Fibroblast of gingiva (primary cell): ENCODE measurements around the gene ARVCF.

Experiments used
- DNase-seq: peaks from one replicate; pipeline ENCODE4 v3.0.0-alpha.2; 2011; ENCODE audit warnings: low read depth

The ARVCF gene

DNA sequence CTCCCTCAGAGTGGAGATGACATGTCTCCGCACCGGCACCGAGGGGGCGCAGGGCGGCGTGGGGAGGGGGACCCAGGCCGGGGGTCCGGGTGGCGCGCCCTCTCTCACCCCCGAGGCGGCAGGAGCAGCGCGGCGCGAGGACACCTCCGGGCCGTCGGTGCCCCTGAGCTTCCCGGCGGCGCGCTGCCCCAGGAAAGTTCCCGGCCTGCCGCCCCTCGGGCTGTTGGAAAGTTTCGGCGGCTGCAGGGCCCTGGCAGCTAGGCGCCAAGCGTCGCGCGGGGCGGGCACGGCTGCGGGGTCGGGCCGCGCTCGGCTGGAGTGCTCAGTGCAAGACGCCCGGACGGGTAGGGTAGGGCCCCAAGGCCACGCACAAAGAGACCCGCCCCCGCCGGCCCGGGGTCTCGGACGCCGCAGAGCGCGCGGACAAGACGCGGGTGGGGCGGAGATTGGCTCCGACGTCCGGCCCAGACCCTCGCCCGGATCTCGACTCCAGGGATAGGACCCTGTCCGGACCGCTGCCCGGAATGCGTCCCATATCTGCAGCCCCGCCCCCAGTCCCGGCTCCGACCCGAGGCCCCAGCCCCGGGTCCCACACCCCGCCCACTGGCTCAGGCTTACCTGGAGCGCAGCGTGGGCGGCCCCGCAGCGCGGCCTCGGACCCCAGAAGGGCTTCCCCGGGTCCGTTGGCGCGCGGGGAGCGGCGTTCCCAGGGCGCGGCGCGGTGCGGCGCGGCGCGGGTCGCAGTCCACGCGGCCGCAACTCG, 471 bp downstream of the ARVCF start:
- DNase-seq: no peak

DNA sequence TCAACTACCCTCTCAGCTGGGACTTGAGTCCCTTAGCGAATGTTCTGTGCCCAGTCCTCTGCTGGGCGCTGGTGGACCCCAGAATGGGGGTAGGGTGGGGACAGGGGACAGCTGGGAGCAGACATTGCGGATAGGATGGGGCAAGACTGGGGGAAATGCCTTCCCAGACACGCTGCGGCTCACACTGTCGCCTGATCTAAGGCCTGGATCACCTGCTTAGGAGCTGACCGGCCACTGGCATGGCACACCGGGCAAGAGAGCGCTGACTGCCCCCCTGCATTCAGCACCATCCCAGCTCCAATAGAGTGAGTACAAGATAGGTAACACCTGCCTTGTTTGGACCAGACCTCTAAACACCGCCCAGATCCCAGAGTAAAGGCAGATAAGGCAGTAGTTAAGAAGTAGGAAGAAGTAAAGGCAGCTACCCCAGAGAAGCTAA, 1.4 kb downstream of the ARVCF start:
- DNase-seq: no peak

DNA sequence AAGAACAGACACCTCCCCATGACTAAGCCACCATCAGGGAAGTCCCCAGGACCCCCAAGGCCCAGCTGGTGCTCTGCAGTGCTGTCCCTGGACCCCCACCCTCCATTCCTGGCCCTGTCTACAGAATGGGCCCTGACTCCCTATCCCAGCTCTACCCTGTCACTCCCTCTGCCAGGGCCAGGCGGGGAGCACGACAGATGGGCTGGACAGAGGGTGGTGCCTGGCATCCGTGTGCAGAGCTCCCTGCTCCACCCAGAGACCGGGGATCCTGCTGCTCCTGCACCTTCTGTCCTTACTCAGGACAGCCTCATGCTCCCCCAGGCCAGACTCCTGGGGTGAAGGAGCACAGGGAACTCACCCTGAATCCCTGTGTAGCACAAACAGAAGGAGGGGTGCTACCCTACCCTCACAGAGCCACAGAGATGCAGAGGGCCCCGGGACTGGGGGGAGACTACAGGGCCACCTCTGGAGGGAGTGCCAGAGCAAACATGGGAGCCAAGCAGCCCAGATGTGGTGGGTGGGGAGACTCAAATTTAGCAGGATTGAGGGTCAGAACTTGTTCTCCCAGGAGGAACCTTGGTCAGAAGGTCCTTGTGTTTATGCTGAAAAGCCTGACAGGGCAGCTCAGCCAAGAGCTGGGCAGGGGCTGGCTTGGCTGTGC, 2.0 kb downstream of the ARVCF start:
- DNase-seq: no peak

DNA sequence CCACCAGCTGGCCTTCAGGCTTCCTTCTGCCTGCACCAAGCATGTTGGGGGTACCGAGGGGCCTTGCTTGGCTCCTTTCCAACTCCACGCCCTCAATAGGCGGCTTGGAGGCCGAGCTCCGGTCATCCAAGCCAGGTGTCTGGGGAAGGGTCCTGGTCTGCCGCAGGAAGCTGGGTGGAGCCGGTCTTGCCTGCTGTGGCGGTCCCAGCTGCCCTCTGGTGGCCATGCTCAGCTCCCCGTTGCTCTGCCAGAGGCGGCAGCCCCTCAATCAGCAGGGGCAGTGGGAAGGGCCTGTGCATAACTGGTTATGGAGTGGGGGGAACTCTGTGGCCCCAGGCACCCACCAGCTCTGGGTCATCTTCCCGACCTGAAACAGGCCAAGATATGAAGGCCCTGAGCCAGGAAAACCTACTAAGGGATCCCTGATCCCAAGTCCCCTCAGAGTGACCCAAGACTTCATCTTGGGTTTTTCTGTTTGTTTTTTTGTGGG, 3.2 kb downstream of the ARVCF start:
- DNase-seq: peak; percentile 46

DNA sequence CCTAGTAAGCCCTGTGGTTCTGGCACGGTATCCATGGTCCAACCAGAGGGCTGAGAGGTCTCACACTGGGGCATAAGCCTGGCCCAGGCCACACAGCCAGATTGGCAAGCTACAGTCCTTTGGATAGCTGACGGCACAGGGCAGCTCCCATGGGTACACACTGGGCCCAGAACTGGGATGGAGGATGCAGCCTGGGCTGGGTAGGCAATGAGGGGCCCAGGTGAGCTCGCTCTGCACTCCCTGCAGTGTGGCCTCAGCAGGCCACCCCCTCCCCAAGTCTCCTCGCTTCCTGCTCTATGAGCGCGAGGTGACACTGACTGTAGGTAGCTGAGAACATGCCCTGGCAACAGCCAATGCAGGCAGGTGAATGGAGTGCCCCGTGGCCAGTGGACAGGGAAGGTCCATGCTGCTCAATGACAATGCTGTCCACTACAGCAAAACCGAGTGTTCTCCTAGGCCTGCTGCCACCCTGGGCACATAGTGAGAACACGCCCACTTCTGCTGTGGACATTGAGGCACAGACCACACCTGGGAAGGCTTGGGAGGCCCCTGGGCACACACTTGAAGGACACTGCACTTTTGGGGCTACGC, 3.8 kb downstream of the ARVCF start:
- no peak for DNase-seq

DNA sequence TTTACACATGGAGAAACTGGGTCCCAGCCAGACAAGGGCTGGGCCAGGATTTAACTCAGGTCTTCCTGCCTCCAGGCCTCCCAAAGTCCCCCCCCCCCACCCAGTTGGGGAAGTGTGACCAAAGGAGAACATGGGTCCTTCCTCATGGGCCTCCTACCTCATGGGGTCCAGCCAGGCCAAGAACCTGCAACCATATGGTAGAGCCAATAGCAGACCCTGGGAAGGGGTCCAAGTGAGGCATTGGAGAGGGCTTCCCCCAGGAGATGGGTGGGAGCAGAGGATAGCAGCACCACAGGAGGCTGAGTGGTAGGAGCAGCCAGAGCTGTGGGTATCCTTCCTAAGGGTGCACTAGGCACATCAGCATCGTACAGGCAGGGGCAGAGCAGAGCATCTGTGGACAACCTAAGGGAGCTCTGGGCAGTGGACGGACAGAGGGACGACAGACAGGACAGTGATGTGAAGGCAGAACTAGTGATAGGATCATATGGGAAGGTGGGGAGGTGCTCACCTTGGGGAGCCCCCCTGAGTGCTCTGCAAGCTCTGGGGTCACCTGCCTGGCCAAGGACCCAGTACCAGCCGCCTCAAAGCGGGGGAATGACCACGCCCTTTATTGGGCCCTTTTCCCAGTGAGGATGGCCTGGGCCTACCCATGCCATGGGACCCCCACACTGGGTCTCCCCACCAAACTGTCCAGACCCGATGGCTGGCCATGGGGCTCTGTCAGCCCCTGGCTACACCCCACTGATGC, 4.5 kb downstream of the ARVCF start:
- DNase-seq: no peak

DNA sequence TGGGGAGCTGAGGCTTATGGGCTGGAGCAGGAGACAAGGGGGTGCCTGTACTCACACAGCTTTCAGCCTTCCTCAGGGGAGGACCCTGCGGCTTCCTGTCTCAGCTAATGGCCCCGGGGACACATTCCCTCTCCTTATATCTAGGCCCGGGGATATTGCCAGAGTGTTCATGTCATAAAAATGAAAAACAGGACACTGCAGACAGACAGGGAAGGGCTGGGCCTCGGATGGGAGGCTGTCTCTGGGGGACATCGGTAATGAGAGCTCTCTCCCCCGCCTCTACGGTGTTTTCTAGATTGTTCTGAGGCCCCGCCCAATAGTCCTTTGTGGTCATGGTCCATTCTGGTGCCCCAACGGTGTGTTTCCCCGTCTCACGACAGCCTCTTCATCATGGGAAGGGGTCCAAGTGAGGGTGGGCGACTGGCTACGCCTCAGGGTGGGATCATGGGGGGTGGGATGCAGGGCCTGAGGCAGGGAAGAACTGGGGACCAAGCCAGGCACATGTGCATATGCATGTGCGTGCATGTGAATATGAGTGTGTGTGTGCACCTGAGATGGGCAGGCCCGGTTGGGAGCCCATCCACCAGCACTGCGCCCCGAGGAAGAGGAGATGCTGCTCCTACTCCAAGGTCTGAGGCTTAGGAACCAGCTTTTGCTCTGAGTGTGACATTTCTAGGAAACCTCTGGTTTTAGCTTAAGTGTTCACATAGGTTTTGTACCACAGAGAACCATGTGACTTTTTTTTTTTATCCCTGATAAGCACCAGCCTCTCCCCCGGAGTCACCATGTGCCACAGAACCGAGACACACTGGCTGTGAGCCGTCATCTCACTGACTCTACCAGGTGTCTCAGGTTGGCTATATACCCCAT, 5.3 kb downstream of the ARVCF start:
- DNase-seq: no peak

DNA sequence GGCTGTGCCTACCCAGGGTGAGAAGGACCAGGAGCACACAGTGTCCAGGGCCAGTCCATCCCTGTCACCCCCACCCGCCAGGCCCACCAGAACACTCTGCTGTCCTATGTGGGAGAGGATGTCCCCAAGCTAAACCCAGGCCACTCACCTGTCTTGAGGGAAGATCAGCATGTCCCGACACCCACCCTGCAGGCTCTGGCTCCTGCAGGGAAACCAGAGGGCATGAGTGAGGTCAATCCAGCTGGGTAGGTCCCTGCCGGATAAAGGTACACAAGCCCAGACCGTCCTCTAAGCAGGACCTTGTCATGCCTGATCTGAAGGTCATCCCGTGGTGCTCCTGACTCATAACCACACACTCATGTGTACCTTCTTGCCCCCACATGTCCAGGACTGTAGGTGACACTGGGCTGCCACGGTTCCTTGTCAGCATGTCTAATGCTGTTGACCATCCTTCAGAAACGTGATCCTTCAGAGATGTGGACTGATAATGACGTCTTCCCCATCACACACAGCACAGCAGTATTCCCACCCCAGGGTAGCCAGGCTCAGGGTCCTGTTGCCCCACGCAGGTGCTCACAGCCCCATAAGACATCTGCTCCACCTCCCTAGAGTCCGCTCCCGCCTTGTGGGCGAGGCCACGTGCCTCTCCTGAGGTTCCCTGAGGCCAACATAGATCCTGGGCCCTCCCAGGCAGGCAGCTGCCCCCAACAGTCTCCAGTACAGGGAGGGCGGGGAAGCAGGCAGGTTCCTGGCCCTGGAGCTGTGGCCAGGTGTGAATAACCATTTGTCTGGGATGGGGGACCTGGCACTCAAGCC, 6.1 kb downstream of the ARVCF start:
- DNase-seq: no peak

DNA sequence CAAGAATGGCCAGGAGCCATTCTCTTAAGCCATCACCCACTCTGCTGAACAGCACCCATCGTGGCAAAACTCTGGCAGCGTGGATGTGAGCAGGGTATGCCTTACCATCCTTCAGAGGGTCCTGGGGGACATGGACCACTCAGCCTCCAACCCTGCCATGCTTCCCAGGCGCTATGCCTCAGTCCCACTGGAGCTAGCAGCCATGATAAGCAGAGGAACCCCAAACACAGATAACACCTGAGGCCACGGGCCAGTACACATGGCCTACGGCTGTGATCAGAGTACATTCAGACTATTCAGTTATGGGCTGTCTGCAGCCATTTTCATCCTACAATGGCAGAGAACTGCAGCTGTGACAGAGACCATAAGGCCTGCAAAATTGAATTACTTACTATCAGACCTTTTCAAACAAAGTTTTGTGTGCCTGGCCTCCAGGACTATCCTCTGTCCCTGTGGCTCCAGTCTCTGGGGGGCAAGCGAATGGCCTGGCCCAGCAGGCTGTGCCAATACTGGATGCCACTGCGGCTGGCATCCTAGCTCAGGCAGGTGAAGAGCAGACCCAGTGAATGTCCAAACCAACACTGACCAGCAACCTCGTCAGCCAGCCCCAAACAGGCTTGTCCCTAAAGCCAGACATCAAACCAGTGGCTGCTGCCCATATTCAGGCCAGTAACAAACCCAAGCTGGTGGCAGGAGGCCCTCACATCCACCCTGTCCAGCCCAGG, 6.9 kb downstream of the ARVCF start:
- DNase-seq: no peak

DNA sequence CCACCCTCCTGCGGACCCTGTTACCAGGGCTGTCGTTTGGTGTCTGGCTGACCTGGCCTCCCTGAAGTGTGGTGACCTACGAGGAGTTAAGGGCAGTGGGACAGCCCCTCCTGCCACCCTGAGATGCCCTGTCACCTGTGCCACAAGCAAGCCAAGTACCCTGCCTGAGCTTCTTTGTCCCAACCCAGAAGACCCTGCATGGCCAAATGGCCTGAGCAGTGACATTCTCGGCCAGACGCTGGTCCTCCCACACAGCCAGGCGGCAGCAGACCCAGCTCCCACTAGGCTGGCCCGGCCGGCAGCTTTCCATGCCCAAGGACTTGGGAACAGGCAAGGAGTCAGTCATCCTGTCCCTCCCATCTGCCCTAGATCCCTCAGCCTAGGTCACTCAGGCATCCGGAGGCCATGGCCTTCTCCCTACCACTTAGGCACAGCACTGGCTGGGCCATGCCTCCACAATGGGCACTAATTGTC, 7.6 kb downstream of the ARVCF start:
- no peak for DNase-seq

DNA sequence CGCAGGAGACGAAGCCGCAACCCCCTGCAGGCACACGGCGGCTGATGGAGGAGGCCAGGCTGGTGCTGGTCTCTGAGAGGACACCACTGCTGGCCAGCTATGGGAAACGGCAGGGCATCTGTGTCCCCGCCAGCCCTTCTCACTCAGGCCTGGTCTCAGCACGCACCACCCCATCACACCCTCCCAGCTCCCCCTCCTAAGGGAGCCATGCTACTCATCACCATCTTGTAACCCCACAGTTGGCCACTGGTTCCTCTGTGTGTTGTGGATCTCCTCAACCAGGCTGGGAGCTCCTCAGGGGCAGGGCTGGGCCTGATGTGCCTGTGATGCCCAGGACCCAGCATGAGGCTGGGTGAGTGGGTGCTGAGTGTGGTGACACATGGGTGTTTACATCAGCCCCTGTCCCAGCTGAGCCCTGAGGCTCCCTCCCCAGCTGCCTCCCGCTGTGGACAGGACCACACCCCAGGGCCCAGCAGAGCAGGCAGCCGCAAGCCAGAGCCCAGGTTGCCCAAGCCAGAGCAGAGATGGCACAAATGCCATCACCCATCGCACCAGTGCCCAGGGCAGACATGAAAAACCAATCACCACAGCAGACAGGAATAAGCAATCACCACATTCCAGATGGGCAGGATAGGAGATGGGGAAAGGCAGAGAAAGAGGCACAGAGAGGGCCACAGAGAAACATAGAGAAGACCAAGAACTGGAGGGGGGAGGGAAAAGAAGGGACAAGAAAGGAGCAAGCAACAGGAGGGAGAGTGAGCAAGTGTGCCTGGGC, 8.2 kb downstream of the ARVCF start:
- no peak for DNase-seq

DNA sequence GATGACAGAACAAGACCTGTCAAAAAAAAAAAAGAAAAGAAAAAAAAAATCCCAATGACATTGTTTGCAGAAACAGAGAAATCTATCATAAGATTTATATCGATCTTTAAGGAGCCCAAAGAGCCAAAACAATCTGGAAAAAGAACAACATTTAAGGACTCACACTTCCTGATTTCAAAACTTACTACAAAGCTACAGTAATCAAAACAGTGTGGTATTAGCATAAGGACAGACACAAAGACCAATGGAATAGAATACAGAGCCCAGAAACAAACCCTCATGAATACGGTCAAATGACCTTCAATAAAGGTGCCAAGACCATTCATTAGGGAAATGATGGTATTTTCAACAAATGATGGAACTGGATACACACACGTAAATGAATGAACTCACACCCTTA, 12.2 kb downstream of the ARVCF start:
- DNase-seq: no peak

DNA sequence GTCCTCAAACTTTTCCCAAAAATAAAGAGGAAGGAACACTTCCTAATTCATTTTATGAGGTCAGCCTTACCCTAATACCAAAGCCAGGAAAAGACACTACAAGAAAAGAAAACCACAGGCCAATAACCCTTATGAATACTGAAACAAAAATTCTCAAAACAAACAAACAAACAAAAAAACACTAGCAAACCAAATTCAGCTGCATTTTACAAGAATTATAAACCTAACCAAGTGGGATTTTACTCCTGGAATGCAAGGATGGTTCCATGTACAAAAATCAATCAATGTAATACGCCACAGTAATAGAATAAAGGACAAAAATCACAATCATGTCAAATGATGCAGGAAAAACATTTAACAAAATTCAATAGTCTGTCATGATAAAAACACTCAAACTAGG, 13.3 kb downstream of the ARVCF start:
- DNase-seq: no peak

DNA sequence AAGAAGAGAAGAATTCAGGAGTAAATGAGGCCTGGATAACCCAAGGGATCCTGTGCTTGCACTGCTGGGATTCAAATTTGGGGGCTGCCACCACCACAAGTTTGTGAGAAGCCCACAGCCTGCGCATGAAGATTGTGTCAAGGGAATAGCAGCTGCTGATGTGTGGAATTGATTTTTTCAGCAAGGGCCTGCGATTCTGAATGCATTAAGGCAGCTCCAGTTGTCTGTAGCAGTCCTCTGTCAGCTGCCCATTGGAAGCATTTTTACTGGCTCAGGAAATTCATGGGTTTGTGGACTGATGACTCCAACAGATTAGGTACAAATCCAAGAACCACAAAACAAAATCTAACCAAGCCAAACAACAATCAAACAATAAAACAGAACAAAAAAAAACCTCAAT, 14.0 kb downstream of the ARVCF start:
- no peak for DNase-seq

DNA sequence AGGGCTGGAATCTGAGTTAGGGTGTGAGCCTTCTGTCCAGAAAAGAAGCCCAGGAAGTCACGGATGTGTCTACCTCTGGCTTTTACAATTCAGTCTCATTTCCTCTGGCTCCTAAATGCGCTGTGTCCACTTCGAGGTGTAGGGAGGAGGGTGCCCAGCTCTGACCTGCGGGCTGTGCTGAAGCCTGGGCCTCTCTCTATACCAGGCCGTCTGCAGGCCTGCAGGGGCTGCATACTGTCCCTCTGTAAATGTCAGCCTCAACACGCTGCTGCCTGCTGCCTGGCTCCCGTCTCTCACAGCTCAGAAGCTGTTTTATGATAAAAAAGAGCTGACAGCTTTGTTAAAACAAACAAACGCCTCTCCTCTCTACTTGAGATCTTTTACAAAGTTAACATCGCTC, 14.5 kb downstream of the ARVCF start:
- no peak for DNase-seq

DNA sequence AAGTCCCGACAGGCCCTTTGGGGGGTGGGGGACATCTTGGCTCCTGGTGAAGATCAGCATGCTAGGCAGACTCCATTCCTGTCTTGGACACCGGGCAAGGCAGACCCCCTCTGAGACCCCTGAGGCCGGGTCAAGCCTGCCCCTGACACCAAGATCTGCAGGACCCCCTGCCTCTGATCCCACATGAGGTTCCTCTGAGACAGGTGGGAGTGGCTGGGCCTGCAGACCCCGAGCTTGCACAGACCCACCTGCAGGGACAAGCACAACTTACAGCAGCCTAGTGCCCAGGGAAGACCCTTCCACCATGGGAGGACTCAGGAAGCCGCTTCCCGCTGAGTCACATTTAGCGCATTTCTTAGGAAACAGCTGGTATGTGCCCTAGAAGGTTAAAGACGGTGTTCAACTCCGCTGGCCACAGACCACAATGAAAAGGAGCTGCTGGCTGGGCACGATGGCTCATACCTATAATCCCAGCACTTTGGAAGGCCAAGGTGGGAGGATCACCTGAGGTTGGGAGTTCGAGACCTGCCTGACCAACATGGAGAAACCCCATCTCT, 15.5 kb downstream of the ARVCF start:
- DNase-seq: no peak

DNA sequence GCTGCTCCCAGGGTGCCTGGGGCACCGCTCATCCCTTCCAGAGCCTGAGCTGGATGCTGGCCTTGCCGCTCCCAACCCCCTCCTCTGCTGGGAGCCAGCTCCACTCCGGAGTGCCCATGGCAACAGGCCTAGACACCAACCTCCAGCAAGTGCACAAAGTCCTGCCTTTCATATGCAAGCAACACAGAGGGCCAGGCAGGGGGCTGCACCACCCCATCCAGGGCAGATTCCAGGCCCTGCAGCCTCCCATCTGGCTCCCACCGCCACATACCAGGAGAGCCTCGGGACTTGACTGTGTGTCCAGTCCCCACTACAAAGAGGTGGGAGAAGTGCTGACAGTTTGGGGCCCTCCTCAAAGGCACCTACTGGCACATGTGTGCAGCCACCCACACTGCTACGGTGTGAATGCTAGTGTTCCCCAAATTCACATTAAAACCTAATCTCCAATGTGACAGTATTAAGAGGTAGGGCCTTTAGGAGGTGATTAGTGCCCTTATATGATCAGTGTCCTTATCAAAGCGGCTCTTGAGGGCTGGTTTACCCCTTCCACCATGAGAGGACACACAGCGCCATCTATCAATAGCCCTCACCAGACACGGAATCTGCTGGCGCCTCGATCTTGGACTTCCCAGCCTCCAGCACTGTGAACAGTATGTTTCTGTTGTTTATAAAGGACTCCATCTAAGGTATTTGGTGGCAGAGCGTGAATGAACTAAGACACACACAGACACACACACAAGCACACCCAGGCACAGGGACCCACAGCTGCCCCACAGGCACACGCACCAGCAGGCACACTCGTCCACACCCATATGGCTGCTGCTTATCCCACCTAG, 16.2 kb downstream of the ARVCF start:
- DNase-seq: no peak
